Liver (tissue), 3 donors: ENCODE results near the gene MEGF6.

Experiments used
- CTCF ChIP-seq: fragments of 150-350 bp; IDR thresholded peaks from 2 replicates; pipeline ENCODE4 v1.5.1; 2017; ENCODE audit warnings: improper control_type of control experiment, low read depth, low read length; ENCODE audit not compliant: missing input control
- EGR1 ChIP-seq, 2 donors: IDR thresholded peaks; 2 replicates each; pipeline ENCODE4 v1.6.1; 2016 to 2018; ENCODE audit warnings: antibody characterized with exemption in 2 of 2, low read depth in 2 of 2
- RAD21 ChIP-seq, 2 donors: IDR thresholded peaks; 2 replicates each; pipeline ENCODE4 v1.6.1; 2016; ENCODE audit warnings: antibody characterized with exemption in 2 of 2, mild to moderate bottlenecking in 2 of 2
- REST ChIP-seq: IDR thresholded peaks from 2 replicates; pipeline ENCODE4 v1.6.1; 2016; ENCODE audit warnings: antibody characterized with exemption, mild to moderate bottlenecking
- SP1 ChIP-seq: IDR thresholded peaks from 2 replicates; pipeline ENCODE4 v1.6.1; 2018; ENCODE audit warnings: antibody characterized with exemption, mild to moderate bottlenecking
- TAF1 ChIP-seq: conservative IDR thresholded peaks from 2 replicates; pipeline ENCODE4 v1.6.1; 2016; ENCODE audit warnings: antibody characterized with exemption, mild to moderate bottlenecking
- ZBTB33 ChIP-seq: IDR thresholded peaks from 2 replicates; pipeline ENCODE4 v1.6.1; 2016; ENCODE audit warnings: antibody characterized with exemption
- TF ChIP-seq, protein P1 (sequence below): IDR thresholded peaks from 2 replicates; pipeline ENCODE4 v1.6.1; 2016; ENCODE audit warnings: antibody characterized with exemption
- donor health status: healthy.
- donor health status: healthy.

DNA sequence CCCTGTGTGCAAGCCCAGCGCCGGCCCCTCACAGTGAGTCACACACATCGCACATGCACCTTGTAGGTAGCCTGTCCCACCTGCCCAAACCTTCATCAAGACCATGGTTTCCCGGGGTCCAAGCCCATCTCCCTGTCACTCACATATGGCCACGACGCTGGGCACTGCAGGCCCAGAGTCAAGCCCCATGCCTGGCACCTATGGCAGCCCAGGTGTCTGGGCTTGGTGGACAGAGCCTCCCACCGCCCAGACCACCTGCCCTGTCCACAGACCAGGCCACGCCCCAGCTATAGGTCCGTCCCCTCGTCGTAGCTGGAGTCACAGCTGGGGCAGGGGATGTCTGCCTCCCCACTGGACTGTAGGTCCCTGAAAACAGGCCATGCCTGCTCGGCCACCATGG is 48.2 kb downstream of the MEGF6 start:
- TF ChIP-seq CTCF (no peak), RAD21 (IDR thresholded peaks at IDR 0.05) (no peak), ZBTB33 (no peak), REST (no peak), TAF1 (no peak), EGR1 (IDR thresholded peaks at IDR 0.05; ENCODE audit: low read depth in 2 of 2) (no peak), SP1 (no peak)
- TF ChIP-seq, protein P1, sequence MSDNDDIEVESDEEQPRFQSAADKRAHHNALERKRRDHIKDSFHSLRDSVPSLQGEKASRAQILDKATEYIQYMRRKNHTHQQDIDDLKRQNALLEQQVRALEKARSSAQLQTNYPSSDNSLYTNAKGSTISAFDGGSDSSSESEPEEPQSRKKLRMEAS: no peak
